ENCODE data around the gene TNS1. TPM values are rescaled to one million over a fixed set of nuclear protein-coding genes. Genes with fewer than 3 reads are reported as not detected.

Gene TNS1
- total and polyA plus RNA-seq, 10 of the 15 experiments (the other 5 are each of a cell fraction or from before 2014, with no cell fraction given), result 0.05 to 0.44 TPM; not detected in 8

DNA sequence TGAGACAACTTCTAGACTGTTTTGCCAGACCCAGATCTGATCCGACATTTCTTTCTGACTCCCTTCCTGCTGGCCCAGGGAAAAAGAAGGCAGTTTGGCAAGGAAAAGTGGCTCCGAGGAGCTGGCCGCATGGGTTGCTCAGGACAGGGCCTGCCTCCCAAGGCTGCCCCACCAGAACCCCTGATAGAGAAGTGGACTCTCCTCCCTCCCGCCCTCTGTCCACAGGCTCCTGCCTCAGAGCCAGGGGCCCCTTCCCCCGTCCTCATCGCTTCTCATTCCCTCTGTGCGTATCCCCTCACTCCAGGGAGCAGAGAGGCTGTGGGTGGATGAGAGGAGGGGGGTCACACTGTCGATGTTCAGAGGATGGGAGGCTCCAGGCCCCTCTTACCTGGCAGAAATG is 110.2 kb downstream of the TNS1 start:
- CTCF ChIA-PET, result no interaction called here
- Histone ChIP-seq H2AFZ (ENCODE audit: control insufficient read depth, low read depth, low read length) (no peak overlapping the region), H3K9me3 (replicated peaks; ENCODE audit: control insufficient read depth, insufficient read depth, low read length) (no peaks in the 10 kb centered on the region), H3K9ac (ENCODE audit: control insufficient read depth, insufficient read depth, low read length) (no peak overlapping the region), H3K27ac (ENCODE audit: control insufficient read depth, insufficient read depth) (no peak overlapping the region), H3K4me2 (ENCODE audit: control insufficient read depth, insufficient read depth) (no peak overlapping the region), H4K20me1 (ENCODE audit: control insufficient read depth, insufficient read depth) (no peaks in the 10 kb centered on the region), H3K36me3 (ENCODE audit: control insufficient read depth in 2 of 2, insufficient read depth in 2 of 2, low read length in 1 of 2) (no peaks in the 10 kb centered on the region), H3K4me1 (ENCODE audit: control insufficient read depth, insufficient read depth, low read length) (no peaks in the 10 kb centered on the region), H3K27me3 (replicated peaks in 1 of 2; ENCODE audit: control insufficient read depth in 2 of 2, insufficient read depth in 2 of 2, low read length in 1 of 2) (0 out of 4 replicates have a peak, but pooled peaks cover 0 to 2% of the 10 kb centered on the region in 2 experiments), H3K79me2 (ENCODE audit: control insufficient read depth, insufficient read depth, low read length) (no peaks in the 10 kb centered on the region), H3K4me3 (no peak overlapping the region)
- WGBS (ENCODE audit: insufficient coverage, insufficient replicate concordance, low lambda C conversion rate, missing lambda C conversion rate), result 26% methylated on average over 8 of the region's 8 CpGs
- SMC1A ChIA-PET (ENCODE audit: uncharacterized antibody, unreplicated experiment), result no interaction called here
- POLR2A ChIA-PET, result no interaction called here
- no peak for DNase-seq (ENCODE audit: low read depth, low spot score)
- intact Hi-C loops (cut with micrococcal nuclease; ENCODE audit: unreplicated experiment), result no loop called here
- RAD21 ChIA-PET (ENCODE audit: unreplicated experiment), result no interaction called here
- no peak for ATAC-seq
- in situ Hi-C loops (cut with MboI), result no loop called here
- BruUV-seq (replicated peaks), result no TSS peak
- no peak for FAIRE-seq
- TF ChIP-seq POLR2AphosphoS2 (IDR thresholded peaks at IDR 0.05; ENCODE audit: low read depth, low read length) (no peak), RCOR1 (conservative IDR thresholded peaks at IDR 0.05; ENCODE audit: low read depth, low read length) (no peak), NFYA (IDR thresholded peaks at IDR 0.05; ENCODE audit: borderline replicate concordance, low read depth, low read length) (no peak), MEF2B (IDR thresholded peaks at IDR 0.05; ENCODE audit: partially characterized antibody, poor library complexity, severe bottlenecking) (no peak), REST (IDR thresholded peaks at IDR 0.05; ENCODE audit: low read depth, low read length) (no peak), RAD51 (IDR thresholded peaks at IDR 0.05) (no peak), CBFB (IDR thresholded peaks at IDR 0.05; ENCODE audit: low read depth) (no peak), RELB (IDR thresholded peaks at IDR 0.05; ENCODE audit: low read depth) (no peak), NBN (IDR thresholded peaks at IDR 0.05) (no peak), MEF2A (IDR thresholded peaks at IDR 0.05; ENCODE audit: insufficient read depth, low read depth, low read length) (no peak), CHD1 (IDR thresholded peaks at IDR 0.05; ENCODE audit: low read depth, low read length) (no peak), ZBED1 (IDR thresholded peaks at IDR 0.05; ENCODE audit: borderline replicate concordance) (no peak), ZSCAN29 (IDR thresholded peaks at IDR 0.05) (no peak), ATF7 (IDR thresholded peaks at IDR 0.05; ENCODE audit: low read depth) (no peak)
- TF ChIP-seq, protein P1, sequence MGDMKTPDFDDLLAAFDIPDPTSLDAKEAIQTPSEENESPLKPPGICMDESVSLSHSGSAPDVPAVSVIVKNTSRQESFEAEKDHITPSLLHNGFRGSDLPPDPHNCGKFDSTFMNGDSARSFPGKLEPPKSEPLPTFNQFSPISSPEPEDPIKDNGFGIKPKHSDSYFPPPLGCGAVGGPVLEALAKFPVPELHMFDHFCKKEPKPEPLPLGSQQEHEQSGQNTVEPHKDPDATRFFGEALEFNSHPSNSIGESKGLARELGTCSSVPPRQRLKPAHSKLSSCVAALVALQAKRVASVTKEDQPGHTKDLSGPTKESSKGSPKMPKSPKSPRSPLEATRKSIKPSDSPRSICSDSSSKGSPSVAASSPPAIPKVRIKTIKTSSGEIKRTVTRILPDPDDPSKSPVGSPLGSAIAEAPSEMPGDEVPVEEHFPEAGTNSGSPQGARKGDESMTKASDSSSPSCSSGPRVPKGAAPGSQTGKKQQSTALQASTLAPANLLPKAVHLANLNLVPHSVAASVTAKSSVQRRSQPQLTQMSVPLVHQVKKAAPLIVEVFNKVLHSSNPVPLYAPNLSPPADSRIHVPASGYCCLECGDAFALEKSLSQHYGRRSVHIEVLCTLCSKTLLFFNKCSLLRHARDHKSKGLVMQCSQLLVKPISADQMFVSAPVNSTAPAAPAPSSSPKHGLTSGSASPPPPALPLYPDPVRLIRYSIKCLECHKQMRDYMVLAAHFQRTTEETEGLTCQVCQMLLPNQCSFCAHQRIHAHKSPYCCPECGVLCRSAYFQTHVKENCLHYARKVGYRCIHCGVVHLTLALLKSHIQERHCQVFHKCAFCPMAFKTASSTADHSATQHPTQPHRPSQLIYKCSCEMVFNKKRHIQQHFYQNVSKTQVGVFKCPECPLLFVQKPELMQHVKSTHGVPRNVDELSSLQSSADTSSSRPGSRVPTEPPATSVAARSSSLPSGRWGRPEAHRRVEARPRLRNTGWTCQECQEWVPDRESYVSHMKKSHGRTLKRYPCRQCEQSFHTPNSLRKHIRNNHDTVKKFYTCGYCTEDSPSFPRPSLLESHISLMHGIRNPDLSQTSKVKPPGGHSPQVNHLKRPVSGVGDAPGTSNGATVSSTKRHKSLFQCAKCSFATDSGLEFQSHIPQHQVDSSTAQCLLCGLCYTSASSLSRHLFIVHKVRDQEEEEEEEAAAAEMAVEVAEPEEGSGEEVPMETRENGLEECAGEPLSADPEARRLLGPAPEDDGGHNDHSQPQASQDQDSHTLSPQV (IDR thresholded peaks at IDR 0.05), result no peak
- TF ChIP-seq, protein P2, sequence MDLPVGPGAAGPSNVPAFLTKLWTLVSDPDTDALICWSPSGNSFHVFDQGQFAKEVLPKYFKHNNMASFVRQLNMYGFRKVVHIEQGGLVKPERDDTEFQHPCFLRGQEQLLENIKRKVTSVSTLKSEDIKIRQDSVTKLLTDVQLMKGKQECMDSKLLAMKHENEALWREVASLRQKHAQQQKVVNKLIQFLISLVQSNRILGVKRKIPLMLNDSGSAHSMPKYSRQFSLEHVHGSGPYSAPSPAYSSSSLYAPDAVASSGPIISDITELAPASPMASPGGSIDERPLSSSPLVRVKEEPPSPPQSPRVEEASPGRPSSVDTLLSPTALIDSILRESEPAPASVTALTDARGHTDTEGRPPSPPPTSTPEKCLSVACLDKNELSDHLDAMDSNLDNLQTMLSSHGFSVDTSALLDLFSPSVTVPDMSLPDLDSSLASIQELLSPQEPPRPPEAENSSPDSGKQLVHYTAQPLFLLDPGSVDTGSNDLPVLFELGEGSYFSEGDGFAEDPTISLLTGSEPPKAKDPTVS (IDR thresholded peaks at IDR 0.05; ENCODE audit: low read depth, low read length), result no peak
